ENCODE results near the gene WDR88. TPM values are rescaled to one million over a fixed set of nuclear protein-coding genes. Genes with fewer than 3 reads are reported as not detected.

Gene WDR88
- total RNA-seq, 1 experiment from 2014 or later = 0.28 TPM

- TF ChIP-seq GRHL2 (CRISPR knock-in tag; IDR thresholded peaks at IDR 0.05; ENCODE audit: insufficient replicate concordance, severe bottlenecking) (no peak), ZBTB43 (CRISPR knock-in tag; IDR thresholded peaks at IDR 0.05) (no peak)
- Mint-ChIP-seq H3K4me1 (peaks cover 17% of the 10 kb centered on the region), H3K9me3 (no peaks in the 10 kb centered on the region), H3K27ac (no peak overlapping the region), H3K27me3 (ENCODE audit: low read depth) (no peaks in the 10 kb centered on the region), H3K36me3 (peaks cover 17% of the 10 kb centered on the region), H3K4me3 (no peak overlapping the region)
- DNase-seq (ENCODE audit: low spot score) (no peak), ATAC-seq (no peak)
- POLR2A ChIA-PET = no interaction called here
- CTCF ChIA-PET = no interaction called here
Measured at GRCh38 chr19:33085570-33086128, 46.3 kb upstream of the WDR88 start.

- ChIA-PET CTCF (no interaction called here), POLR2A (no interaction called here)
- no peak overlapping the region for H3K4me3 Mint-ChIP-seq
- ATAC-seq = no peak
- peaks cover 25% of the 10 kb centered on the region for H3K36me3 Mint-ChIP-seq
- no peak overlapping the region for H3K27ac Mint-ChIP-seq
- H3K27me3 Mint-ChIP-seq (ENCODE audit: low read depth) = no peaks in the 10 kb centered on the region
- H3K4me1 Mint-ChIP-seq = peaks cover 7% of the 10 kb centered on the region
- TF ChIP-seq ZNF263 (CRISPR knock-in tag; IDR thresholded peaks at IDR 0.05; ENCODE audit: low read depth) = no peak
- no peak for TF ChIP-seq GTF2I (CRISPR knock-in tag; conservative IDR thresholded peaks at IDR 0.05)
- no peak for TF ChIP-seq NFYB (CRISPR knock-in tag; conservative IDR thresholded peaks at IDR 0.05; ENCODE audit: low read depth)
- no peak for TF ChIP-seq ESRRA (CRISPR knock-in tag; IDR thresholded peaks at IDR 0.05; ENCODE audit: borderline replicate concordance)
- no peak for TF ChIP-seq ZNF317 (CRISPR knock-in tag; IDR thresholded peaks at IDR 0.05; ENCODE audit: borderline replicate concordance, low read depth)
- TF ChIP-seq ZNF671 (CRISPR knock-in tag; IDR thresholded peaks at IDR 0.05) = no peak
- TF ChIP-seq ZNF396 (CRISPR knock-in tag; IDR thresholded peaks at IDR 0.05; ENCODE audit: borderline replicate concordance) = no peak
- TF ChIP-seq, protein P1, sequence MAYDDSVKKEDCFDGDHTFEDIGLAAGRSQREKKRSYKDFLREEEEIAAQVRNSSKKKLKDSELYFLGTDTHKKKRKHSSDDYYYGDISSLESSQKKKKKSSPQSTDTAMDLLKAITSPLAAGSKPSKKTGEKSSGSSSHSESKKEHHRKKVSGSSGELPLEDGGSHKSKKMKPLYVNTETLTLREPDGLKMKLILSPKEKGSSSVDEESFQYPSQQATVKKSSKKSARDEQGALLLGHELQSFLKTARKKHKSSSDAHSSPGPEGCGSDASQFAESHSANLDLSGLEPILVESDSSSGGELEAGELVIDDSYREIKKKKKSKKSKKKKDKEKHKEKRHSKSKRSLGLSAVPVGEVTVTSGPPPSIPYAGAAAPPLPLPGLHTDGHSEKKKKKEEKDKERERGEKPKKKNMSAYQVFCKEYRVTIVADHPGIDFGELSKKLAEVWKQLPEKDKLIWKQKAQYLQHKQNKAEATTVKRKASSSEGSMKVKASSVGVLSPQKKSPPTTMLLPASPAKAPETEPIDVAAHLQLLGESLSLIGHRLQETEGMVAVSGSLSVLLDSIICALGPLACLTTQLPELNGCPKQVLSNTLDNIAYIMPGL (CRISPR knock-in tag; IDR thresholded peaks at IDR 0.05) = no peak
- TF ChIP-seq, protein P2, sequence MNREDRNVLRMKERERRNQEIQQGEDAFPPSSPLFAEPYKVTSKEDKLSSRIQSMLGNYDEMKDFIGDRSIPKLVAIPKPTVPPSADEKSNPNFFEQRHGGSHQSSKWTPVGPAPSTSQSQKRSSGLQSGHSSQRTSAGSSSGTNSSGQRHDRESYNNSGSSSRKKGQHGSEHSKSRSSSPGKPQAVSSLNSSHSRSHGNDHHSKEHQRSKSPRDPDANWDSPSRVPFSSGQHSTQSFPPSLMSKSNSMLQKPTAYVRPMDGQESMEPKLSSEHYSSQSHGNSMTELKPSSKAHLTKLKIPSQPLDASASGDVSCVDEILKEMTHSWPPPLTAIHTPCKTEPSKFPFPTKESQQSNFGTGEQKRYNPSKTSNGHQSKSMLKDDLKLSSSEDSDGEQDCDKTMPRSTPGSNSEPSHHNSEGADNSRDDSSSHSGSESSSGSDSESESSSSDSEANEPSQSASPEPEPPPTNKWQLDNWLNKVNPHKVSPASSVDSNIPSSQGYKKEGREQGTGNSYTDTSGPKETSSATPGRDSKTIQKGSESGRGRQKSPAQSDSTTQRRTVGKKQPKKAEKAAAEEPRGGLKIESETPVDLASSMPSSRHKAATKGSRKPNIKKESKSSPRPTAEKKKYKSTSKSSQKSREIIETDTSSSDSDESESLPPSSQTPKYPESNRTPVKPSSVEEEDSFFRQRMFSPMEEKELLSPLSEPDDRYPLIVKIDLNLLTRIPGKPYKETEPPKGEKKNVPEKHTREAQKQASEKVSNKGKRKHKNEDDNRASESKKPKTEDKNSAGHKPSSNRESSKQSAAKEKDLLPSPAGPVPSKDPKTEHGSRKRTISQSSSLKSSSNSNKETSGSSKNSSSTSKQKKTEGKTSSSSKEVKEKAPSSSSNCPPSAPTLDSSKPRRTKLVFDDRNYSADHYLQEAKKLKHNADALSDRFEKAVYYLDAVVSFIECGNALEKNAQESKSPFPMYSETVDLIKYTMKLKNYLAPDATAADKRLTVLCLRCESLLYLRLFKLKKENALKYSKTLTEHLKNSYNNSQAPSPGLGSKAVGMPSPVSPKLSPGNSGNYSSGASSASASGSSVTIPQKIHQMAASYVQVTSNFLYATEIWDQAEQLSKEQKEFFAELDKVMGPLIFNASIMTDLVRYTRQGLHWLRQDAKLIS (CRISPR knock-in tag; IDR thresholded peaks at IDR 0.05; ENCODE audit: borderline replicate concordance) = no peak
- no peak for TF ChIP-seq USF1 (CRISPR knock-in tag; IDR thresholded peaks at IDR 0.05)
- TF ChIP-seq FOXK1 (CRISPR knock-in tag; IDR thresholded peaks at IDR 0.05) = no peak
- no peak for TF ChIP-seq PREB (CRISPR knock-in tag; IDR thresholded peaks at IDR 0.05; ENCODE audit: borderline replicate concordance)
- no peak for TF ChIP-seq EMX1 (CRISPR knock-in tag; IDR thresholded peaks at IDR 0.05)
- no peak for TF ChIP-seq TCF7 (CRISPR knock-in tag; IDR thresholded peaks at IDR 0.05; ENCODE audit: low read depth)
- no peak for TF ChIP-seq RELA (CRISPR knock-in tag; IDR thresholded peaks at IDR 0.05; ENCODE audit: borderline replicate concordance)
- no peak for TF ChIP-seq ATF6 (CRISPR knock-in tag; IDR thresholded peaks at IDR 0.05)
- no peaks in the 10 kb centered on the region for H3K9me3 Mint-ChIP-seq
- DNase-seq (ENCODE audit: low spot score) = no peak
Measured at GRCh38 chr19:33086955-33087354, 45.0 kb upstream of the WDR88 start.

Data from WTC11 (cell line).